C4-2B (cell line): ENCODE results near the gene TMEM109.

Experiments
- H3K27ac ChIP-seq: fragments of 450-650 bp; 2 replicates; pipeline ENCODE4 v1.5.1; 2017
- CTCF ChIP-seq: fragments of 450-650 bp; conservative IDR thresholded peaks from 2 replicates; pipeline ENCODE4 v1.5.1; 2017; ENCODE audit warnings: mild to moderate bottlenecking
- ZFX ChIP-seq: fragments of 450-650 bp; IDR thresholded peaks from 2 replicates; pipeline ENCODE4 v1.6.1; 2017

TMEM109 gene, protein sequence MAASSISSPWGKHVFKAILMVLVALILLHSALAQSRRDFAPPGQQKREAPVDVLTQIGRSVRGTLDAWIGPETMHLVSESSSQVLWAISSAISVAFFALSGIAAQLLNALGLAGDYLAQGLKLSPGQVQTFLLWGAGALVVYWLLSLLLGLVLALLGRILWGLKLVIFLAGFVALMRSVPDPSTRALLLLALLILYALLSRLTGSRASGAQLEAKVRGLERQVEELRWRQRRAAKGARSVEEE

GRCh38 chr11:60913793-60914632 is at the start of gene TMEM109:
TSS of gene TMEM109 (plus strand) at chr11:60914158. CDS start at chr11:60919694, 5,536 bp downstream.
- TF ChIP-seq ZFX = peak; percentile 84
- no peak for TF ChIP-seq CTCF

DNA sequence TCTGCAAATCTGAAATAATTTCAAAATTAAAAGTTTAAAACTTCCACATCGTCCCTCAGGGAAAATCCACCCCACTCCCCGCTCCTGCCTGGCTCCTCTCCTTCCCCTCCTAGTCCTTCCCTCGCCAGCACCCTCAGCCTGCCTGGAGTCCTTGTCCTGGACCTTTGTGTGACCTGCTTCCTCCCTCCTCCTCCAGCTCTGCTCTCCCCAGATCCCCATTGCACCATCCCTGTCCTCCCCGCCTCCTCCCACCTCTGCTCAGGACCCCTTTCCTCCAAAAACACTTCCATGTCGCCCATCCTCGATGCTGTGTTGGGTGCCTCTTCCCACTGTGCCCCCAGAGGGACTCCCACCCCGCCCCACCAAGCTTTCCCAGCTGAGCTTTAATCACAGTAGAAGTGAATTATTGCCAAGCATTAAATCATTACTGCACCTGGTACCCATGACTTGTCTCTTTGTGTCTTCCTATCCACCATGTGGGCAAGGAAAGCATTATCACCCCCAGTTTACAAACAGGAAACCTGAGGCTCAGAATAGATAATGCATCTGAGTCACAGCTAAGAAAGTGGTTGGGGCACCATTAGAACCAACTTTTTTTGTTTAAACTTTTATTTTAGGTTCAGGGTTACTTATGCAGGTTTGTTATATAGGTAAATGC is 49.0 kb upstream of the TMEM109 start:
- no peak overlapping the region for H3K27ac ChIP-seq
- TF ChIP-seq ZFX (no peak), CTCF (no peak)

More at GRCh38 chr11:60913793-60914632, at the start of gene TMEM109:
- H3K27ac ChIP-seq = peak within 1 kb of the TSS; percentile 90

DNA sequence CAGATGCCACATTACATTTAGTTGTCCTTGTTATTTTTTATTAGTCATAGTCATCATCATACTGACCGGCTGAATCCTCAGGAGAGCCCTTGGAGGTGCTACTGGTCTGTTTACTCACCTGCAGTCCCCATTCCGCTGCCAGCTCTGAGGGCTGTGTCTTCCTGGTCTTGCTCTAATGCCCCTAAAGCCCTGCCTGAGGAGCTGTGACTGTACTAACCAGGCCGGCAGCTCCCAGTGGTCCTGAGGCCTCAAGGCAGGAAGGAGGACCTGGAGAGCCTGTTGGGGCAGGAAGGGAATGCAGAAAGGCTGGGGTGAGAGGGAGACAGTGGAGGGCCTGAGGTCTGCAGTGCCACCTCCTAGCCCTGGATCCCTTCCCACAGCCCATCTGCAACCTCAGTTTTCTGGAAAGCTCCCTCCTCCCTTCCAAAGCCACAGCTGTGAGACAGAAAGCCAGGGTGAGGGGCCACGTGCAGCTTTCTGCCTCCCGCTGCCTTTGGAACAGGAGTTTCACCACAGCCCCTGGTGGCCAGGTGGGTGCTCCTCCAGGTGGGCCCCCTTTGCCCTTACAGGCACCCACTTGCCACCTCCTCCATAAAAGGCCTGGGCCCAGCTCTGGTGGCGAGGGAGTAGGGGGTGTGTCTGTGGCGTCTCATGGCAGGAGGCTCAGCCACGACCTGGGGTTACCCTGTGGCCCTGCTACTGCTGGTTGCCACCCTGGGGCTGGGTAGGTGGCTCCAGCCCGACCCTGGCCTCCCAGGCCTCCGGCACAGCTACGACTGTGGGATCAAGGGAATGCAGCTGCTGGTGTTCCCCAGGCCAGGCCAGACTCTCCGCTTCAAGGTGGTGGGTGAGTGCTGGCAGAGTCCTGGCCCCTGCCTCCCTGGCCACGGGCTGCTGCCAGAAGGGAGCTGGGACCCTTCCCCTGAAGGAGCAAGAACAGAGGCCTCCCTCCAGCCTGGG is 46.8 kb upstream of the TMEM109 start, which contains the start of gene ZP1:
Gene ZP1, plus strand, starts transcription at position 632 of the 960 bp plus-strand sequence. Its CDS starts 20 bp downstream, at position 652.
- TF ChIP-seq ZFX (peak; percentile 14; the same call in 1 of the 2 replicates), CTCF (no peak)
- H3K27ac ChIP-seq = peak within 1 kb of the TSS; percentile 89

DNA sequence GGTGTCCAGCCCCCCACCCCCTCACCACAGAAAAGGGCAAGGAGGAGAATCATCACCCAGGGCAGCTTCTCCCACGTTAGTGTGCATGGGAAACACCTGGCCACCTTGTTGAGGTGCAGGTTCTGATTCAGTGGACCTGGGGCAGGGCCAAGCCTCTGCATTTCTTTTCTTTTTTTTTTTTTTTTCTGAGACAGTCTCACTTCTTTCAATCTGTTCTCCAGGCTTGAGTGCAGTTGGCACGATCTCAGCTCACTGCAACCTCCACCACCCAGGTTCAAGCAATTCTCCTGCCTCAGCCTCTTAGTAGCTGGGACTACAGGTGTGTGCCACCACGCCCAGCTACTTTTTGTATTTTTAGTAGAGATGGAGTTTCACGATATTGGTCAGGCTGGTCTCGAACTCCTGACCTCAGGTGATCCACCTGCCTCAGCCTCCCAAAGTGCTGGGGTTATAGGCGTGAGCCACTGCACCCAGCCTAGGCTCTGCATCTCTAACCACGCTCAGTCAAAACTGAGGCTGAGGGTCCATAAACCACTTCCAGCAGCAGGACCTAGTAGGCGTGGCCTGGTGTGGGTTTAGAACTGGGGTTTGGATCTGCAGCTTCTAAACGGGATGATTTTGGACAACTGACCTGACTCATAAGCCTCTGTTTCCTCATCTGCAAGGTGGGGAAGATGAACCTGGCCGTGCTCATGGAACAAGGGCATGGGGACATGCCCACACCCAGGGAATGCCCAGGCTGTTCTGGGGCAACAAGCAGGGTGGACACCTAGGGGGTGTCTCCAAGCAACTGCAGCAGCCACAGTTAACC is 45.9 kb upstream of the TMEM109 start:
- H3K27ac ChIP-seq = peak overlapping the region; percentile 89
- TF ChIP-seq CTCF = no peak
- no peak for TF ChIP-seq ZFX

DNA sequence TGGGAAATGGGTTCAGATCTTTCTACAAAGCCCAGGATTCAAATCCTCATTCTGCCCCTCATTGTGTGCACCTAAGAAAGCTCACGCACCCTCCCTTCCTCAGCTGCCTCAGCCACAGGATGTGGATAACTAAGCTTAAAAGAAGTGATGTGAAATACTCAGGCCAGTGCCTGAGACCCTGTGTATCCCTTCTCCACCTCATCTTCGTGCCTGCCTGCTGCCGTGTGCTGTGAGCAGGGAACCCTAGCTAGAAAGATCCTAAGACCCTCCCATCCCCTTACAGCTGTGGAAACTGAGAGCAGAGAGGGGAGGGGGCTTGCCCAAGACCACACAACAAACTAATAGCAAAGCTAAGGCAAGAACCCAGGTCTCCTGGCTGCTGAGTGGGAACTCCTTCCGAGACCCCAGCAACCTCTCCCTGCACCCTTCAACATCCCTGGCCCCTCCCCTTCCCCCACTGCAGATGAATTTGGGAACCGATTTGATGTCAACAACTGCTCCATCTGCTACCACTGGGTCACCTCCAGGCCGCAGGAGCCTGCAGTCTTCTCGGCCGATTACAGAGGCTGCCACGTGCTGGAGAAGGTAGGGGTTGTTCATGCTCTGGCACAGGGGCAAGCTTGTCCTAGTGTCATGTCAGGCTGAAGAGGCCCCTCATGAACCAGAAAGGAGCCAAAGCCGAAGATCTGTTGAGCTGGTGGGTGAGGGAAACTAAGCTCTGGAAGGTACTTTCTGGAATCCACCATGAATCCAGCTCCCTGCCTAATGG is 45.1 kb upstream of the TMEM109 start:
- TF ChIP-seq ZFX (no peak), CTCF (no peak)
- H3K27ac ChIP-seq = peak overlapping the region; percentile 89; the same call in 1 of the 2 replicates
